GM12873 (cell line): ENCODE results near the gene ZSWIM9.

Experiments
- TF ChIP-seq, protein P1 (sequence below): IDR thresholded peaks from 2 replicates; pipeline ENCODE4 v1.5.1; 2012; ENCODE audit warnings: low read depth, mild to moderate bottlenecking, moderate library complexity, low read length, control low read depth; ENCODE audit not compliant: insufficient read depth; ENCODE audit errors: missing control alignments

ZSWIM9 gene

DNA sequence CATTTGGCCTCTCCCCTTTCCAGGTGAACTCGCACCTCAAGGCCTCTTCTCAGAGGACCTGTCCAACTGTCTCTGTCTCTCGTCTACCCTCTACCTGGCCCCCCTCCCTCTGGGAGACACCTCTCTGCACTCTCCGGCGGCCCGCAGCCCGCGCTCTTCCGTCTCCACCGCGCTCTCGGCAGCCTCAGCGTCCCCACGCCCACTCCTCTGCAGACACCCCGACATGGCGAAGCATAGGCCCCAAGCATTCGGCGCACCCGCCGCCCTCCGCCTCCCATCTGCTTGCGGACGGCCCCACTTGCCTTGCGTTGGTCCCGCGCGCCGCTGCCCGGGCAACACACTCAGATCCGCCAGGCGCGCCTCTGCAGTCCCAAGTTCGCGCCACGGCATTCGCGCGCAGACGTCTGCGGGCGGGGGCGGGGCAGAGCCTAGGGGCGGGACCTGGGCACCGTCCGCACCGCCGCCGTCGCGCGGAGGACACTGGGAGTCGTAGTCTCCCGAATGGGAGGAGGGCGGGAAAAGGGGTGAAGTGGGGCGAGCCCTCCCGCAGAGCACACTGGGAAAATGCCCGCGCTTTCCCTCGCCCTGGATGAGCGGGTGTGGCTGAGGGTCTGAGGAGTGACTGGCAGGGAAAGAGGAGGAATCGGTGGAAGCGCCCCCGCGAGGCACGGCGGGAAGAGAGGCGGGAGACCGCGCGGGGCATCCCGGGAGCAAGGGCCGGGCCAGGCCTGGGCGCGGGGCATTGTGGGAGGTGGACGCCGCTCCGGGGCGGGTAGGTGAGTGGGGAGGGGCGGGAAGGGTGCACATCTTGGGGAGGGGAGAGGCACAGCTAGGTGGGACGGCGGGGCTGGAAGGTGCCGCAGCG is at the start of gene ZSWIM9, which contains the start of gene LIG1:
Gene ZSWIM9 (plus strand): TSS at position 742 of the 865 bp plus-strand sequence. CDS start 1,123 bp downstream, outside the sequence.
Gene LIG1 (minus strand): TSS at position 406 of the 865 bp plus-strand sequence. CDS start 4,778 bp downstream, outside the sequence.
- TF ChIP-seq, protein P1, sequence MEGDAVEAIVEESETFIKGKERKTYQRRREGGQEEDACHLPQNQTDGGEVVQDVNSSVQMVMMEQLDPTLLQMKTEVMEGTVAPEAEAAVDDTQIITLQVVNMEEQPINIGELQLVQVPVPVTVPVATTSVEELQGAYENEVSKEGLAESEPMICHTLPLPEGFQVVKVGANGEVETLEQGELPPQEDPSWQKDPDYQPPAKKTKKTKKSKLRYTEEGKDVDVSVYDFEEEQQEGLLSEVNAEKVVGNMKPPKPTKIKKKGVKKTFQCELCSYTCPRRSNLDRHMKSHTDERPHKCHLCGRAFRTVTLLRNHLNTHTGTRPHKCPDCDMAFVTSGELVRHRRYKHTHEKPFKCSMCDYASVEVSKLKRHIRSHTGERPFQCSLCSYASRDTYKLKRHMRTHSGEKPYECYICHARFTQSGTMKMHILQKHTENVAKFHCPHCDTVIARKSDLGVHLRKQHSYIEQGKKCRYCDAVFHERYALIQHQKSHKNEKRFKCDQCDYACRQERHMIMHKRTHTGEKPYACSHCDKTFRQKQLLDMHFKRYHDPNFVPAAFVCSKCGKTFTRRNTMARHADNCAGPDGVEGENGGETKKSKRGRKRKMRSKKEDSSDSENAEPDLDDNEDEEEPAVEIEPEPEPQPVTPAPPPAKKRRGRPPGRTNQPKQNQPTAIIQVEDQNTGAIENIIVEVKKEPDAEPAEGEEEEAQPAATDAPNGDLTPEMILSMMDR = no peak

DNA sequence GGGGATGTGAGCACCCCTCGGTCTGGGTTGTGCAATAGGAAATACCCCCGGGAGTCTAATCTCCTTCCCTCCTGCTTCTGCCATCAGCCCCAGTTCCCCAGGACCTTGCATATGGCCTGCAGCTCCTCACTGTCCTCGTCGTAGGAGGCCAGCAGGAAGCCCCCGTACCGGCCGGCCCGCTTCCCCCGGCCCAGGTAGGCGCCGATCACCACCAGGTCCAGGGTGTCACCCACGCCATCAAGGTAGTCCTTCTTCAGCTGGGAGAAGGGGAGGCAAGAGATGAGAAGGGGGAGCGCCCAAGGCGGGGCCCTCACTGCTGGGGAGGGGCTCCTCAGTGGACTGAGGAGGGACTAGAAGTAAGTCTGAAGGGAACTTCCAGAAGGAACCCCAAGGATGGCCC is 49.4 kb upstream of the ZSWIM9 start:
- TF ChIP-seq, protein P1 = no peak

DNA sequence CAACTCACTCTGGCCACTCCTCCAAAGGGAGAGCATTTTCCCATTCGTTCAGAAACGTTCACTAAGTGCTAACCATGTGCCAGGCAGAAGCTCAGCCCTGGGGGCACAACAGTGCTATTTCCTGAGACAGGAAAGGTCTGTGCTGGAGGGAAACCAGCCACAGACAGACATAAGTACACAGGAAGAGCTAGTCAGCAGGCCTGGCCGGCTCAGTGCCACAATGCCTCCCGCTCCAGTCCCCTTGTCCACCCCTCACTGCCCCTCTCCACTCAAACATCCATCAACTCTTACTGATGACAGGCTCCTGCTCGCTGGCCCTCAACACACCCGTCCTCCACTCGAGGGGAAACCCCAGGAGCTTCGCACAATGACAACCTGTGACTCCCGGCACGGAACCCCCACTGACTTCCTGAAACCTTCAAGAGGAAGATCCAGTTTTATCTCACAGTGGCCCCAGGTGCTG is 48.5 kb upstream of the ZSWIM9 start:
- TF ChIP-seq, protein P1 = no peak

DNA sequence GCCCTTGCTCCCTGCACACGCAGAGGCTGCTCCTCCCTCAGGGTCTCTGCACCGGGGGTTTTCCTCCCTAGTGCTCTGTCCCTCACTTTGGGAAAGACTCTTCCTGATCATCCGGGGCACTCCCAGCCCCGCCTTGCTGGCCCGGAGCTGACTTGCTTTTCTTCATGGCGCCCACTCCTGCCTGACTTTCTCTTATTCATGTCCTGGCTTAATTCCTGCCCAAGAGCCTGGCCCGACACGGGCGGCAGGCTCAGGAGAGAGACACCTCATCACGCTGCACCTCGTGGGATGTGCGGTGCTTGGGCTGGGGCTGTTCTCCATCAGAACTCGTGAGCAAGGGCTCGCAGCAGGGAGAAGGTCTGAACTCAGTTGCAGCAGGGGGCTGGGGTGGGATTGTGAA is 48.1 kb upstream of the ZSWIM9 start:
- TF ChIP-seq, protein P1 = no peak

DNA sequence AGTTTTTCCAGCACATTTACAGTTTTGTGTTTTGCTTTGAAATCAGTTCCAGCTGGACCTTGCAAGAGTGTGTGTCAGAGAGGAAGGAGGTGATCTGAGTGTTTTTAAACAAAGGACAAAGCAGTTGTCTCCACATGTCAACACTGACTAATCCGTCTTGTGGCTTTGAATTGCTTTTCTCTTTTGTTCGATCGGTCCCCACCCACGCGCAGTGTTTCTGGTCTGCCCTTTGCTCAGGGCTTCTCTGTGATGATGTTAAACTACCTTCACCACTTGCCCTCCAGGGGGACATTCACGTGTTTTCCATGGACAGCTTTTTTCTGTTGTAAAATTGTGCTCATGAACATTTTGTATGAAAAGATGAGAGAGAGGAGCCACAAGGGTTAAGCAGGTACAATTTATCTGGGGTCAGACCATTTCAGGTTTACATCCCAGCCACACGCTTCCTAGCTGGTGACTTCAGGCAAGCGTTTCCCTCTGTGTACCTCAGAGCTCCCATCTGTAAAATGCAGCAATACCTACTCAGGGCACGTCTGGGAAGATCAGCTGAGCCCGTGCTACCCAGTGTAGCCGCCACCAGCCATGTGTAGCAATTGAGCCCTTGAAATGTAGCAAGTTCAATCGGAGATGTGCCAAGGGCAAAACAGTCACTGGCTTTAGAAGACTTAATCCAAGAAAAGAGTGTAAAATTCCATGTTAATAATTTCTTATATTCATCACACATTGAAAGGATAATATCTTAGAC is 46.4 kb upstream of the ZSWIM9 start:
- TF ChIP-seq, protein P1 = no peak

DNA sequence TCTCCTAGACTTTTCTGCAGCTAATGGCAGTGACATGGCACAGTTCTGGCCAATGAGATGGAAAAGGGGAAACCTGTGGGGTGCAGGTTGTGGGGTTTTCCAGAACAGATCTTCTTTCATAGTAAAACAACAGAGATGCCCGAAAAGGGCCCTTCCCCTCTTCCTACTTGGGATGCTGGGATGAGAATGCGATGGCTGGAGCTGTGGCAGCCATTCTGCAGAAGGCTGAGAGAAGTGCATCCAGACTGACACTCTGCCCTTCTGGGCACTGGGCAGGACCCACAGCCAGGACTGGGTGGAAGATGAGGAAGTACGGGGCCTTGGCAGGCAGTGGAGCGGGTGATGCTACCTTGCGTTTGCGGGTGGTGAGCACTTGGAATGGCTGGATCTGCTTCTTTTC is 42.9 kb upstream of the ZSWIM9 start:
- TF ChIP-seq, protein P1 = no peak

DNA sequence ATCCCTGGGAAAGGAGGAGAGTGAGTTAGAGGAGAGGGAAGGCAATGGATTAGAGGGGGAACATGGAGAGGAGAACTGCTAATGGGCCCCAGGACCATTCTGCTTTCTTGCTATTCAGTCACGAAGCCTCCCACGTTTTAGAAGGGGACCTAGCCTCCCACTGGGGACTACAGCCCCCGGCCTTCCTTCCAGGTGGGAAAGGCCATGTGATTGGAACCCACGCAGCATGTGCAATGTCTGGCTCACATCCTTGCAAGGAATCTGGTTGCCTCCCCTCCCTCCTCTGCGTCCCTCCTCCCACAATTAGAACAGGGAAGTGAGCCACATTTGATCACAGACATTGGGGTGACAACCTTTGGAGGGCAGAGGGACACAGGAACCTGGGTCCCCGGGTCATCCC is 37.4 kb upstream of the ZSWIM9 start:
- TF ChIP-seq, protein P1 = no peak
